22Rv1 (cell line): ENCODE data around the gene CNN3.

Source experiments
- H3K27ac ChIP-seq: fragments of 450-650 bp; 2 replicates; pipeline ENCODE4 v1.5.1; 2017
- ZFX ChIP-seq: fragments of 450-650 bp; IDR thresholded peaks from 2 replicates; pipeline ENCODE4 v1.6.1; 2017; ENCODE audit warnings: antibody characterized with exemption, borderline replicate concordance
- TF ChIP-seq, protein P1 (sequence below): fragments of 450-650 bp; IDR thresholded peaks from 2 replicates; pipeline ENCODE4 v1.5.1; 2017; ENCODE audit warnings: mild to moderate bottlenecking

Gene CNN3

GRCh38 chr1:94955767-94956632 lies 29.1 kb upstream of the CNN3 start:
- no peak overlapping the region for H3K27ac ChIP-seq

DNA sequence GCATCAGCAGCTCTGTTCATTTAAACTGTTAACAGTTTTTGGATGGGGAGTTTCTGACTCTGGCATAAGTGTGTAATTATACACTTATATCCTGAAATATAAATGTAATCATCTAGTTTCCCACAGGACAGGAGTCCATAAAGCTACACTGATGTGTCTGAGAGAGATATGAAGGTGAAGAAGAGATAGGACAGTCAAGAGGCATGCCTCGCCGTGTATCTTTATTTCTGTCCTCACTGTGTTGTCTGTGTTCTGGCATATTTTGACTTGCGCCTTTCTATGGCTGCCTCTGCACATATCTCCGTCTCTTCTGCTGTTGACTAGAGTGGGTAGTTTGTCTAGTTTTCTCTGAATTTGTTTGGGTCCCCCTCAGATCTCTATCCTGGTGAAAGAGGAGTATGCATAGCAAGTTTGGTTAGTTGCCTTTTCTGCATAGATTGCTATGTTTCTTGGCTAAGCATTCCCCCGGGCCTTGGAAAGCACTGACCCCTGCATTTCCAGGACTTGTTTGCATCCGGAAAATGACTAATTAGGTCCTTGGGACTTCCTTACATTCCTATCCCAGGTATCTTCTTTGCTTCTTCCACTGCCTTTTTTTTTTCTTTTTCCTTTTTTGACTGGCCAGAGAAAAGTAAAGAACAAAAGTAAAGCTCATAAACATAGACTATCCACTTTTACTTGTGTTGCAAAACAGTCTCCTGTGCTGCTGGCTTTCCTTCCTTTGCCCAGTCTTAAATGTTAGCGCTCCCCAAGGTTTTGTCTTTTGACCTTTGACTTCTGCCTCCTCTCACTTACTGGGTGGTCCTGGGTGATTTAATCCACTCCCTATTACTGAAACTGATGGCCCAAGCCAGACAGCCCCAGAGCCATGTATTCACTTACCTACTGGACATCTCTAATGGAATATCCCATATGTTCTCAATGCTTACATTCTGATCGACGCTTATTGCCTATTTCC lies 27.6 kb upstream of the CNN3 start:
- no peak overlapping the region for H3K27ac ChIP-seq
- no peak for TF ChIP-seq ZFX
- TF ChIP-seq, protein P1, sequence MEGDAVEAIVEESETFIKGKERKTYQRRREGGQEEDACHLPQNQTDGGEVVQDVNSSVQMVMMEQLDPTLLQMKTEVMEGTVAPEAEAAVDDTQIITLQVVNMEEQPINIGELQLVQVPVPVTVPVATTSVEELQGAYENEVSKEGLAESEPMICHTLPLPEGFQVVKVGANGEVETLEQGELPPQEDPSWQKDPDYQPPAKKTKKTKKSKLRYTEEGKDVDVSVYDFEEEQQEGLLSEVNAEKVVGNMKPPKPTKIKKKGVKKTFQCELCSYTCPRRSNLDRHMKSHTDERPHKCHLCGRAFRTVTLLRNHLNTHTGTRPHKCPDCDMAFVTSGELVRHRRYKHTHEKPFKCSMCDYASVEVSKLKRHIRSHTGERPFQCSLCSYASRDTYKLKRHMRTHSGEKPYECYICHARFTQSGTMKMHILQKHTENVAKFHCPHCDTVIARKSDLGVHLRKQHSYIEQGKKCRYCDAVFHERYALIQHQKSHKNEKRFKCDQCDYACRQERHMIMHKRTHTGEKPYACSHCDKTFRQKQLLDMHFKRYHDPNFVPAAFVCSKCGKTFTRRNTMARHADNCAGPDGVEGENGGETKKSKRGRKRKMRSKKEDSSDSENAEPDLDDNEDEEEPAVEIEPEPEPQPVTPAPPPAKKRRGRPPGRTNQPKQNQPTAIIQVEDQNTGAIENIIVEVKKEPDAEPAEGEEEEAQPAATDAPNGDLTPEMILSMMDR: no peak

More at GRCh38 chr1:94955767-94956632, 29.1 kb upstream of the CNN3 start:
- TF ChIP-seq ZFX: no peak
- TF ChIP-seq, protein P1: no peak

- H3K27ac ChIP-seq: no peak overlapping the region
- TF ChIP-seq ZFX: no peak
- TF ChIP-seq, protein P1: no peak
Measured at GRCh38 chr1:94953746-94954145, 26.8 kb upstream of the CNN3 start.

DNA sequence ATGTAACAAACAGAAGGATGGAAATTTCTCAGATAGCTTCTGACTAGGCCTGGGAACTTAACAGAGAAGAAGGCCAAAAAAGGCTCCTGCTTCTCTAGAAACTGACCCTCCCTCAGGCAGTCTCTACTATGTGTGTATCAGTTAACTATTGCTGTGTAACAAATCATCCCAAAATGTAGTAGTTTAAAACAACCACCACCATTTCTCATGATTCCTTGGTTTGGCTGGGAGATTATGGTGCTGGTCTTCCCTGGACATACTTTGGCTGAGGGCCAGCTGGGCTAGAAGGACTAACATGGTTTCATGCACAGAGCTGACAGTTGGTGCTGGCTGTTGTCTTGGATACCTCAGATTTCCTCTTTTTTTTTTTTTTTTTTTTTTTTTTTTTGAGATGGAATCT lies 26.2 kb upstream of the CNN3 start:
- no peak overlapping the region for H3K27ac ChIP-seq
- TF ChIP-seq ZFX: no peak
- TF ChIP-seq, protein P1: no peak

GRCh38 chr1:94952539-94952938 lies 25.6 kb upstream of the CNN3 start:
- H3K27ac ChIP-seq: no peak overlapping the region
- TF ChIP-seq ZFX: no peak
- TF ChIP-seq, protein P1: no peak

DNA sequence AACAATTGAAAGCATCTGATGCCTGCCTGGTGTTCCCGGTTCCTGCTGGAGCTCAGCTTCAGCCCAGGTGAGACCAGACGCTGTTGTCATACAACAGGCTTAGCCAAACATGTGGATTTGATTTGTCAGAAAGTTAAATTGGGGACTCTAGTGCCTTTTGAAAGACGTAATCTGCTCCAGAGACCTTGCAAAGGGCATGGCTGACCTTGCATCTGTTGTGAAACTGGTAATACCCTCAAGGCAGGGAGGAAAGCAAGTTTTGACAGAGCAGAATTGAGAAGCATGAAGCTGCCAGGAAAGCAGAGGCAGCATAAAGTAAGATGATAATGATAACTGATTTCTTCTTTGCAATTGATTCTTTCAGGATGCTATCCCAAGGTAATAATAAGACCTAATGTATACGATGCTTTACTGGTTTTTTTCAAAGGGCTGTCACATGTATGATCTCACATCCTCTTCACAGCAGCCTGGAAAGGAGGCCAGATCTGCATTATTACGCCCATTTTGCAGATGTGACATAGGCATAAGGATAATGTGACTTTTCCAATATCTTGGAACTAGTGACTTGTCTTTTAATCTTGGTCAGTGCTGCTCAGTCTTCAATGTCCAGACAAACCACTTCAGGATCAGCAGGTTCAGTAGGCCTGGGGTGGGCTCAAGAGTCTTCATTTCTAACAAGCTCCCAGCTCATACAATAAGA lies 24.7 kb upstream of the CNN3 start:
- H3K27ac ChIP-seq: no peak overlapping the region
- no peak for TF ChIP-seq ZFX
- TF ChIP-seq, protein P1: no peak
